ENCODE data around the gene SDCBP2. TPM values are rescaled to one million over a fixed set of nuclear protein-coding genes. Genes with fewer than 3 reads are reported as not detected.

The SDCBP2 gene
- total and polyA plus RNA-seq, 12 donors, result 0.43 to 7.6 (median 2.9) TPM

DNA sequence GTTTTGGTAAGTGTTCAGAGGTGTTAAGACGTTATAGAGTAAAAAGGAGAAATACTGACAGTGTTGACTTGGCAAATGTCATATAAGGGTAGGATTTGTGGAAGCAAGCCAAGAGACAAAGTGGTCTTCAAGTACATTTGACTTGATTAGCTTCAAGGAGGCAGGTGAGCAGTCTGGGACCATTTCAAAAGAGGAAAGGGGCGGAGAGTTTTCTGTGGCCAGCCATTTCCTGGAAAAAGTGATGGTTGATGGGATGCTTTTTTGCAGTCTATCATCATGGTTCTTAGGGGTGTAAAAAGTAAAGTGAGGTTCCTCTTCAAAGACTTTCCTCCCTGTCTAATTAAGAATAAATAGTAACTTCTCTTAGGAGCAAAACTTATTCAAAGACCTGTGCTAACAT lies 35.2 kb upstream of the SDCBP2 start:
- 57 to 69% (median 61%) methylated on average over 2 of the region's 2 CpGs for WGBS, 4 donors
- H3K4me3 ChIP-seq, result no peak overlapping the region
- TF ChIP-seq POLR2A (IDR thresholded peaks at IDR 0.05), result no peak
- TF ChIP-seq, protein P1, sequence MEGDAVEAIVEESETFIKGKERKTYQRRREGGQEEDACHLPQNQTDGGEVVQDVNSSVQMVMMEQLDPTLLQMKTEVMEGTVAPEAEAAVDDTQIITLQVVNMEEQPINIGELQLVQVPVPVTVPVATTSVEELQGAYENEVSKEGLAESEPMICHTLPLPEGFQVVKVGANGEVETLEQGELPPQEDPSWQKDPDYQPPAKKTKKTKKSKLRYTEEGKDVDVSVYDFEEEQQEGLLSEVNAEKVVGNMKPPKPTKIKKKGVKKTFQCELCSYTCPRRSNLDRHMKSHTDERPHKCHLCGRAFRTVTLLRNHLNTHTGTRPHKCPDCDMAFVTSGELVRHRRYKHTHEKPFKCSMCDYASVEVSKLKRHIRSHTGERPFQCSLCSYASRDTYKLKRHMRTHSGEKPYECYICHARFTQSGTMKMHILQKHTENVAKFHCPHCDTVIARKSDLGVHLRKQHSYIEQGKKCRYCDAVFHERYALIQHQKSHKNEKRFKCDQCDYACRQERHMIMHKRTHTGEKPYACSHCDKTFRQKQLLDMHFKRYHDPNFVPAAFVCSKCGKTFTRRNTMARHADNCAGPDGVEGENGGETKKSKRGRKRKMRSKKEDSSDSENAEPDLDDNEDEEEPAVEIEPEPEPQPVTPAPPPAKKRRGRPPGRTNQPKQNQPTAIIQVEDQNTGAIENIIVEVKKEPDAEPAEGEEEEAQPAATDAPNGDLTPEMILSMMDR (IDR thresholded peaks at IDR 0.05), result no peak
- H3K9me3 ChIP-seq (replicated peaks in 1 of 3), result no peaks in the 10 kb centered on the region
- H3K36me3 ChIP-seq (replicated peaks in 1 of 2), result peaks cover 0 to 12% of the 10 kb centered on the region in 2 donors
- H3K4me1 ChIP-seq (replicated peaks in 1 of 2), result peaks cover 16 to 32% of the 10 kb centered on the region in 2 donors
- no peak for DNase-seq
- intact Hi-C loops (cut with DNase I), result no loop called here
- no peaks in the 10 kb centered on the region for H3K27me3 ChIP-seq
- H3K27ac ChIP-seq, result peak overlapping the region in 3 of 5 donors; percentile 4 to 45 (median 5)

DNA sequence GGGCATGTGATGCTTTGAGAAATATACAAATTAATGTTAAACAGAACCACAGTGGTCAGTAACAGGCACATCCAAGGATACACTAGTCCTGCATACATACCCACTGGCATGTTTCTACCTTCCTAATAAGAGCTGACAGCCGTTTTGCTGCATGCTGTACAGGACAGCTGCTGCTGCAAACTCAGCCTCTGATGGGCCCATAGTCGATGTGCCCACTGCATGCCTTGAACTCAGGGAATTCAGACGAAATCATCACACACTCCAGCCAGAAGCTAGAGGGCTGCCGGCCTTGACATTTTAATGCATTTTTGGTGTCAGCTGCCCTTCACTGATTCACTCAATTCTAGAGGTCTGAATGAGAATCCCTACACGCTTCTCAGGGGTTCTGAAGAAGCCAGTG lies 34.6 kb upstream of the SDCBP2 start:
- H3K27ac ChIP-seq, result peak overlapping the region in 3 of 5 donors; percentile 4 to 45 (median 26)
- H3K4me3 ChIP-seq, result no peak overlapping the region
- no peaks in the 10 kb centered on the region for H3K9me3 ChIP-seq (replicated peaks in 1 of 3)
- peak in 3 of 7 donors; percentile 46 to 56 (median 51) for DNase-seq
- H3K27me3 ChIP-seq, result no peaks in the 10 kb centered on the region
- TF ChIP-seq POLR2A (IDR thresholded peaks at IDR 0.05), result no peak
- TF ChIP-seq, protein P1 (IDR thresholded peaks at IDR 0.05), result no peak
- intact Hi-C loops (cut with DNase I), result no loop called here
- peaks cover 0 to 12% of the 10 kb centered on the region in 2 donors for H3K36me3 ChIP-seq (replicated peaks in 1 of 2)
- H3K4me1 ChIP-seq (replicated peaks in 1 of 2), result peaks cover 16 to 32% of the 10 kb centered on the region in 2 donors
- 49 to 63% (median 50%) methylated on average over 2 to 5 of the region's 5 CpGs for WGBS, 4 donors

DNA sequence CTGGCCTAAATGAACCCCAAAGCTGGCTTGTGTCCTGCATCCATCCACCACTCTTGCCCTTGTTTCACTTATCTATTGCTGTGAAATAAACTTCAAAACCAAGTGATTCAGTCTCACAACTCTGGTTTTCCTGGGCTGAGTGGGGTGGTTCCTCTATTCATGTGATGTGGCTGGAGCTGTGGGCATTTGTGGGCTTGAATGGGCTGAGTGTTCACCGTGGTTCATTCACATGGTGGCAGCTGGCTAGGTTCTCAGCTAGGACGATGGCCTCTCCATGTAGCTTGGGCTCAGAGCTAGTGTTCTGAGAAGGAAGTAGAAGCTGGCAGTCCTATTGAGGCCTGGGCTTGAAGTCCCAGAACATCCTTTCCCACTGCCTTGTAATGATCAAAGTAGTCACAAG lies 33.5 kb upstream of the SDCBP2 start:
- no peaks in the 10 kb centered on the region for H3K9me3 ChIP-seq (replicated peaks in 1 of 3)
- DNase-seq, result no peak
- intact Hi-C loops (cut with DNase I), result no loop called here
- H3K4me1 ChIP-seq (replicated peaks in 1 of 2), result peaks cover 16 to 32% of the 10 kb centered on the region in 2 donors
- TF ChIP-seq POLR2A (IDR thresholded peaks at IDR 0.05), result no peak
- TF ChIP-seq, protein P1 (IDR thresholded peaks at IDR 0.05), result no peak
- H3K4me3 ChIP-seq, result no peak overlapping the region
- no peaks in the 10 kb centered on the region for H3K27me3 ChIP-seq
- H3K36me3 ChIP-seq (replicated peaks in 1 of 2), result peaks cover 0 to 2% of the 10 kb centered on the region in 2 donors
- WGBS, 4 donors, result 73 to 90% (median 76%) methylated on average over 2 of the region's 2 CpGs
- H3K27ac ChIP-seq, result peak overlapping the region in 3 of 5 donors; percentile 4 to 45 (median 26)

DNA sequence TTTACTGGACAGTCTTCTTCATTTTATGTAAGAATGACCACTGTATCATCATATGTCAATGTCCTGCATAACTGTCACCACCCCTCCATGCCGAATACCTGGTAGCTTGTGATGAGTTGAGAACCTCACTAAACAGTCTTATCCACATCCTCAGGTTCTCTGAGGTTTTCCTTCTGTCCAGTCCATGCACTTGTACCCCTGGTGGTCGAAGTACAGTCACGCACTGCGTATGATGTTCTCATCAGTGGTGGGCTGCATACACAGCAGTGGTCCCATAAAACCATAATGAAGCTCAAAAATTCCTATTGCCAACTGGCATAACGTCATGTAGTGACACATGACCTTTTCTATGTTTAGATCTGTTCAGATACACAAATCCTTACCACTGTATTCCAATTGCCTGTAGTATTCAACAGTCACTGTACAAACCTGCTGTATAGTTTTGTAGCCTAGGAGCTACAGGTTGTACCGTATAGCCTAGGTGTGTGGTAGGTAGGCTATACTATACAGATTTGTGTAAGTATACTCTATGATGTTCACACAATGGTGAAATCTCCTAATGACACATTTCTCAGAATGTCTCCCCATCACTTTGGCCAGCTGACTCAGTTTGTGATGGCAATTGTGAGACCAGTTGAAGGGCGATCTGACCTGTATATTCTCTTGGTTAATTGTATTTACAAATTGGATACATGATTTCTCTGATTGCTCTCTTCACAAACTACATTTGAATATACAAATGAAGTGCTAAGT lies 31.3 kb upstream of the SDCBP2 start:
- DNase-seq, result no peak
- H3K4me3 ChIP-seq, result no peak overlapping the region
- H3K36me3 ChIP-seq (replicated peaks in 1 of 2), result no peaks in the 10 kb centered on the region
- H3K27ac ChIP-seq, result peak overlapping the region in 4 of 5 donors; percentile 14 to 81 (median 57)
- no peaks in the 10 kb centered on the region for H3K27me3 ChIP-seq
- intact Hi-C loops (cut with DNase I), result no loop called here
- no peak for TF ChIP-seq POLR2A (IDR thresholded peaks at IDR 0.05)
- TF ChIP-seq, protein P1 (IDR thresholded peaks at IDR 0.05), result peak in 1 of 6 experiments; percentile 5
- no peaks in the 10 kb centered on the region for H3K9me3 ChIP-seq (replicated peaks in 1 of 3)
- 74 to 87% (median 86%) methylated on average over 5 to 7 of the region's 7 CpGs for WGBS, 4 donors
- peaks cover 16 to 32% of the 10 kb centered on the region in 2 donors for H3K4me1 ChIP-seq (replicated peaks in 1 of 2)
